Activated naive CD4-positive, alpha-beta T cell treated with anti-CD3 and anti-CD28 coated beads, Interleukin-2, amount 50 U/mL, for 16 hours (primary cell): ENCODE results near the gene SLC6A18.
A peak's percentile ranks its signal among the peaks of the same experiment; 100 is the strongest.

ENCODE experiments used
- DNase-seq: peaks from one replicate; pipeline ENCODE4 v3.0.0-alpha.2; 2020

Gene SLC6A18

GRCh38 chr5:1225081-1225480 lies at the start of gene SLC6A18:
Gene SLC6A18 (plus strand): TSS chr5:1225381. CDS start chr5:1225478, 97 bp downstream.
- DNase-seq, result no peak

- peak; percentile 9 for DNase-seq
Observed at GRCh38 chr5:1175801-1176472, 49.2 kb upstream of the SLC6A18 start.

- DNase-seq, result peak; percentile 4
Observed at GRCh38 chr5:1176473-1177391, 48.4 kb upstream of the SLC6A18 start.

- peak; percentile 8 for DNase-seq
Observed at GRCh38 chr5:1177826-1178528, 47.2 kb upstream of the SLC6A18 start.

- DNase-seq, result peak; percentile 5
Observed at GRCh38 chr5:1178529-1179382, 46.4 kb upstream of the SLC6A18 start.

GRCh38 chr5:1179383-1179715 lies 45.8 kb upstream of the SLC6A18 start:
- DNase-seq, result peak; percentile 3

GRCh38 chr5:1180096-1180495 lies 45.1 kb upstream of the SLC6A18 start:
- peak; percentile 7 for DNase-seq

- DNase-seq, result peak; percentile 8
Observed at GRCh38 chr5:1180841-1181271, 44.3 kb upstream of the SLC6A18 start.

- peak; percentile 7 for DNase-seq
Observed at GRCh38 chr5:1181451-1182359, 43.5 kb upstream of the SLC6A18 start.

- no peak for DNase-seq
Observed at GRCh38 chr5:1182360-1182632, 42.9 kb upstream of the SLC6A18 start.

- DNase-seq, result peak; percentile 7
Observed at GRCh38 chr5:1182633-1183423, 42.4 kb upstream of the SLC6A18 start.

GRCh38 chr5:1183424-1184162 lies 41.6 kb upstream of the SLC6A18 start:
- DNase-seq, result peak; percentile 8

- DNase-seq, result no peak
Observed at GRCh38 chr5:1184163-1184470, 41.1 kb upstream of the SLC6A18 start.

- no peak for DNase-seq
Observed at GRCh38 chr5:1184481-1184880, 40.7 kb upstream of the SLC6A18 start.

GRCh38 chr5:1185038-1185627 lies 40.0 kb upstream of the SLC6A18 start:
- DNase-seq, result no peak

- DNase-seq, result peak; percentile 9
Observed at GRCh38 chr5:1185629-1186350, 39.4 kb upstream of the SLC6A18 start.

- no peak for DNase-seq
Observed at GRCh38 chr5:1186351-1187233, 38.6 kb upstream of the SLC6A18 start.
